ENCODE results near the gene PIH1D1.

The PIH1D1 gene

DNA sequence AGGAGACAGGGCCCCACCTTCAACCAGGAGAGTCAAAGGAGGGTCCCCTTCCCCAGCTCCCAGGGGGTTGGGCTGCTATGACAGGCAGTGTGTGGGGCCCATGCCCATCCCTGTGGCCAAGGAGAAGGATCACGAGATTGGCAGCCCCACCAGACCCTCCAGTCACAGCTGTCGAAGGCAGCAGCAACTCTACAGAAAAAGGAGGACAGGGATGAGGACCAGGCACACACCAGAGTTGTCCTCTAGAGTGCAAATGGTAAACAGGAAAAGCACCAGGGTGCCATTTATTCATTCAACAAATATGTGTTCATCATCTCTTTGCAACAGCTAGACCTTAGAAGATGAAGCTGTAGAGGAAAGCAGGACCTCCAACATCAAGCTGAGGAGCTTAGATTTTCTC lies 32.4 kb downstream of the PIH1D1 start:
- DNase-seq (ENCODE audit: low read depth): no peak

DNA sequence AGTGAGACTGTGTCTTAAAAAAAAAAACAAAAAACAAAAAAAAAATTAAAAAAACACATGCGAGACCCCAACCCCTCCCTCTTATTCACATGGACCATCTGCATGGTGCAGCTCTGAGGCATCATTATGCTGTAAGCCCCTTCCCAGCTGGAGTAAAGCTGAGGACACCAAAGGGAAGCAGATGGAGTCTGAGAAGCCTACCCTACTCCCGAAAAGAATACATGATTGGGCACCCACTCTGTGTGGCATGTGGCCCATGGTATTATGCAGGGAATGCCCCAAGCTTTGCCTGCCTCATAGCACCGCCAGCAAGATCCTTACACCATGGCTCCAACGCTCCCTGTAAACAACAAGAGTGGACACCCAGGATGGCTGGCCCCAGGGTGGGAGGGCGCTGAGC lies 33.1 kb downstream of the PIH1D1 start:
- DNase-seq (ENCODE audit: low read depth): no peak

DNA sequence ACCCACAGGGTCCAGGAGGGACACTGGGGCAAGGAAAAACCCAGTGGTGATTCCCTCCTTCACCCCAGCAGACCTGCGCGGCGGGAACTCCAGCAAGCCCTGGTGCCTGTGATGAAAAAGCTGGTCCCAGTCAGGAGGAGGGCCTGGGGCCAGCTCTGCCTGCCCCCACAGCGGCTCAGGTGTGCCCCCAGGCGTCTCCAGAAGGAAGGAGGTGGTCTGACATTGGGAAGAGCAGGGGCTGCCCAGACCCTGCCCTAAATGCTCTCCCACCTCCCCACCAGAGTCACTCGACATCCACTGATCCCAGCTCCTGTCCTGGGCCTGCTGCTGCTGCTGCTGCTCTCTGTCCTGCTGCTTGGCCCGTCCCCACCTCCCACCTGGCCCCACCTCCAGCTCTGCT lies 34.5 kb downstream of the PIH1D1 start:
- DNase-seq (ENCODE audit: low read depth): no peak

DNA sequence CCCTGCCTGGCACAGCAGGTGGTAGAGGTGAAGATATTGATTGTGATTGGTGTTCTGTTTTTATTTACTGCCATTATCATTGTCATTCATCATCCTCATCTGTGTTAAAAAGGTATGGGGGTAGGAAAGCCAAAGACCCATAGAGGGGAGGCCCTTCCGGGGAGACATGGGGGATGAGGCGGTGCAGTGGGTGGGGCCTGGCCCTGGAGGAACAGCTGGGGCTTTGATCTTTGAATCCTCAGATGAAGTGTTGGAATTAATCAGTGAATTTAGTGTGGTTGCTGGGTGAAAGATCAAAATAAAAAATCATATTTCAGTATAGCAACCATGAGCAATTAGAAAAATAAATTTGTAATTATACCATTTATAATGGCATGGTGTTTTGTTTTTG lies 35.8 kb downstream of the PIH1D1 start:
- no peak for DNase-seq (ENCODE audit: low read depth)

DNA sequence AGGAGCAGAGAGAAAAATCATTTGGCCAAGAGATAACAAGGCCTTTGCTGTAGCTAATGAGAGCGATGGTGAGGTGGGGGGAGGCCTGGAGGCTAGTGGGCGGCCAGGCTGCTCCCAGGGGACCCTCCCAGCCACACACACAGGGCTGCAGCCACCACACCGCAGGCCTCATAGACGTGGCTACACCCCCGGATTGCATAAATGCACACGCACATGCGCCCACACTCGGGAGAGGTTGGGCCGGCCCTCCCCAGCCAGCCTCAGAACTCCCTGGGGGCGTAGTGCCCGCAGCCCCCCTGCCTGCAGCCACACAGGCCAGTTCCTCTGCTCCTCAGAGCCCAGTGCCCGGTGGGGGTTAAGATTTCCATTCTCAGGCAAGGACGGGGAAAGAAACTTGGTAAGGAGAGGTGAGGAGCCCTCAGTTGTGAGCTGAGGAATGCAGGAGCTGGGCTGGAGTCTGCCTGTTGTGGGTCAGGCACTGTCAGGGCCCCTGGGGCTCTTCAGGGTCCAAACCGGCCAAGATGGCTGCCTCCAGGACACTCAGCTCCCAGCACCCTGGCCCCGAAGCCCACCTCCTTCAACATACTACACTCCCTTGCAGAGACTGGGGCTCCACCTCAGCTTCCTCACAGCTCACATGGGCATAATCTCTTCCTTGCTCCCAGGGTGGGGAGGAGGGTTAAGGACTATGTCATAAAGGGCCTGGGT lies 36.4 kb downstream of the PIH1D1 start:
- DNase-seq (ENCODE audit: low read depth): no peak

DNA sequence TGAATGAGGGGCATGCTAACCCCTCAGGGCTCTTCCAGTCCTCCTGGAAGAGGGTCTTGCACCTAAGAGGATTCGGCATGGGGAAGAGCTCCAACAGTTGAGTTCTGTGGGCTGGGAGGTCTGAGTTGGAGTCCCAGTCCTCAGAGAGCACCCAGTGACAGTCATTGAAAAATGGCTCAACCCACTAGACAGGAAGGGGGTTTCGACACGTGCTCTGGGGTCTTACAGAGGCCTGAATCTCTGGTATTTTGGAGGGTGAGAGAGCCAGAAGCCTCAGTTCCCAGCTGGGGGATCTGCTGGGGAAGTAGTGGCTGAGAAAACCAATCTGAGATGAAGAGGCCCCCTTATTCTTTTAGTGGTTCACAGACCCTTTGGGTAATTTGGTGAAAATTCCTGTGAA lies 37.4 kb downstream of the PIH1D1 start:
- DNase-seq (ENCODE audit: low read depth): no peak

DNA sequence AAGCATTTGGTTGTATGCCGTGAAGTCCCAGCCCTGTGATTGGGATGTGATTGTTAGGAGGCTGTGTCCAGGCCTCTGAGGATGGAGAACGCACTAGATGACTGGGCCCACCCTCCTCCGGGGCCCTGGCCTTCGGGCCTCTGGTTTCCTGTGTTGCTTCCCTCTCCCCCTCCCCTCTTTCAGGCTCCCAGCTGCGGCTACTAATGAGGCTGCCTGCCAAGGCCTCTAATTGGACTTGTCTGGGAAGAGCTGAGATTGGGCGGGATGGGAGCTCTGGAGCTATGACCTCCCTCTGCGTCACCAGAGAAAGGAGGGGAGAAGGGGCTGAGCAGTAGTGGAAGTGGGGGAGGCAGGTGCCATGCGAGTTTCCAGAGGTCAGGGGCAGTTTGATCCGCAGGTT lies 38.3 kb downstream of the PIH1D1 start:
- DNase-seq (ENCODE audit: low read depth): no peak

DNA sequence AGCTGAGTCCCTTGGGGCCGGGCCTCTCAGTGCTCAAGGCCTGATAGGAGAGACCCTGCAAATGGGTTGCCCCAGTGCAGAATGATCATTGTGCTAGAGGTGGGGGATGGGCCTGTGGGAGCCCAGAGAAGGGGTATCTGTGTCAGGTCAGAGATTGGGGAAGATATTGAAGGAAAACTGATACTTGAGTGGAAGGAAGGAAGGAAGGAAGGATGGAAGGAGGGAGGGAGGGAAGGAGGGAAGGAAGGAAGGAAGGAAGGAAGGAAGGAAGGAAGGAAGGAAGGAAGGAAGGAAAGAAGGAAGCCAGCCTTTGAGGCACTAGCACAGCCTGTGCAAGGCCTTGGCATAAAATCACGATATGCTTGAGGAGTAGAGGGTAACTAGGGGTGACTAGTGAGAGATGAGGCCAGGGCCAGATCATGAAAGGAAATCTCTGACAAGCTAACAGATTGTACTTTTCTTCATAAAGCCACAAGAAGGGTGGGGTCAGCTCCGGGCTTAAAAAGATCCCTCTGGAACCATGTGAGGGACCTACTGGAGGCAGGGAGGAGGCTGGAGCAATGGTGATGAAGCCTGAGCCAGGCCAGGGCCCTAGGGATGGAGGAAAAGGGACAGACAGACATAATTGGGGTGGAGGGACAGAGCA lies 39.8 kb downstream of the PIH1D1 start:
- DNase-seq (ENCODE audit: low read depth): no peak

DNA sequence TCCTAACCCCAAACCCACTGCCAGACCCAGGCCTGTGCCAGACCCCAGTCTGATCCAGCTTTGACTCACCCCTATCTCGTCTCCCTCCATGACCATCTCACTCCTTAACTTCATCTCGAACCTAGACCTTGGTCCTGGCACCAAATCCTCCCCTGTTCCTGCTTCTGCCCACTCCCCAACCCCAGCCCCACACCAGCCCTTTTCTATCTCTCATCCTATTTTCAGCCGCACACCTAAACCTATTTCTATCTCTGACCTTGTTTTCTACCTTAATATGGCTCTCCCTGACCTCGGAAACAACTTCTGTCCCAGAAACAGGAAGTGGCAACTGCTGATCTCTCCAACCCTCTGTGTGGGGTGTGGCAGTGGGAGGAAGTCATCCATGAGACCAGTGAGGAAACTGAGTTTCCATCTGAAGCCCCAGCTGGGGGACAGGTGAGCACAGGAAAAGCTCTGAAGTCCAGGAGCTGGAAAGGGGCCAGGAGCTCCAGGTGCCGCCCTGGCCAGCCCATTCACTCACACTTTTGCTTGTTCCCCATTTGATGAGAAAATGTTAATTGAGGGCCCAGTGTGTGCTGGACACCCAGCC lies 42.1 kb downstream of the PIH1D1 start:
- no peak for DNase-seq (ENCODE audit: low read depth)

DNA sequence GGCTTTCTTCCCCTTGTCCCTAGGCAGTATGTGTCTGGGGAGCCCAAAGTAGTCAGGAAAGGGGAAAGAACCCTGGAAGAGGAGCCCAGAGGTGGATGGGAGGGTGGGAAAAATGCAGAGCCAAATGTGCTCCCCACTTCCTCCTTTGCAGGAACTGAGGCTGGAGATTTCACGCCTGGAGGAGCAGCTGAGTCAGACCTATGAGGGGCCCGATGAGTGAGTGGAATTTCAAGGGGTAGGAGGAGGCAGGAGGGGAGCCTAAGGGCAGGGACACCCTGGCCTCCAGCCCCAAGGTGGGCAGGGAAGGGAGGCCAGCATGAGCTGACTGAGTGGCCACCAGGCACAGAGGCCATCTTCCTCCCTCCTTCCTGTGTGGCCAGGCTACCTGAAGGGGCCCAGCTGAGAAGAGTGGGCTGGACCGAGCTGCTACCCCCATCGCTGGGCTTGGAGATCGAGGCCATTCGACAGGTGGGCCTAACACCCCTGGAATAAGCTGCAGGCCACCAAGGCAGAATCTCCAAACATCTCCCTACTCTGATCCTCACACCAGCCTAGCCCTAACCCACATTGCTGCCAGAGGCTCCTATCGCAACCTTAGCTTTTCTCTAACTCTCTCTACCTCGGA lies 42.7 kb downstream of the PIH1D1 start:
- no peak for DNase-seq (ENCODE audit: low read depth)

DNA sequence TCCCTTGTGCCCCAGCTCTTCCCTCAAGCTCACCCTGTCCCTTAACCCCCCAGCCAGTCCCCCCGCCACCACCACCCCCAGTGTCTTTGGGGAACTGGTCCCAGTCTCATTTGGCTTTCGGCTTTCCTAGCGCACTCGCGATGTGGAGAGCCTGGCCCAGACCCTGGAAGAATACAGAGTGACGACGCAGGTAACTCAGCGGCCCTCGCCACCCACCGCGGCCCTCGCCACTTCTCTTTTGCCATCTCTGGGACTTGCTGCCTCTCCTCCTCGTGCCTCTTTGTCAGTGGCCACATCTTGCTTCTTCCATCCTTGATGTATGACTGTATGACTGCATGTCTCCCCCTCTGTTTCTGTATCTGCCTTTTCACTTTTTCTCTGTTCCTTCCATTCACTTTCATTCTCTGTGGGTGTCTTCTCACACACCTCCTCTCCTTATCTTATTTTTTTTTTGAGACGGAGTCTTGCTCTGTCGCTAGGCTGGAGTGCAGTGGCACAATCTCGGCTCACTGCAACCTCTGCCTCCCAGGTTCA lies 44.1 kb downstream of the PIH1D1 start:
- DNase-seq (ENCODE audit: low read depth): no peak

DNA sequence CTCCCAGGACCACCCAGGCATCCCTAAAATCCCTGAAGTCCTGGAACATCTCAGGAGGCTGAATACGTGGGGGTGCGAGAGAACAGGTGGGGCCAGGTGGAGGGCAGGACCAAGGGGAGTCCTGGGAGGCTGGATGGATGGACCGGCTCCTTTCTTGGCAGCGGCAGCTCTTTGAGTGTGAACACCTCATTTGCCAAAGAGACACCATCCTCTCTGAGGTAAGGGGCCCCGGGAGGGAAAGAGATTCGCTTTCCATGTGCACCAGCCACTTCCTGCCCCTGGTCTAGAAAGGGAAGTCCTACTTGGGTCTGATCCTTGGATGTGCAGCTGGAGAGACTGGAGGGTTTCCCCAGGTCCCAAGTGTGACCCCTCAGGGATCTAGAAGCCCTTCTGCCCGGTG lies 44.5 kb downstream of the PIH1D1 start:
- no peak for DNase-seq (ENCODE audit: low read depth)

DNA sequence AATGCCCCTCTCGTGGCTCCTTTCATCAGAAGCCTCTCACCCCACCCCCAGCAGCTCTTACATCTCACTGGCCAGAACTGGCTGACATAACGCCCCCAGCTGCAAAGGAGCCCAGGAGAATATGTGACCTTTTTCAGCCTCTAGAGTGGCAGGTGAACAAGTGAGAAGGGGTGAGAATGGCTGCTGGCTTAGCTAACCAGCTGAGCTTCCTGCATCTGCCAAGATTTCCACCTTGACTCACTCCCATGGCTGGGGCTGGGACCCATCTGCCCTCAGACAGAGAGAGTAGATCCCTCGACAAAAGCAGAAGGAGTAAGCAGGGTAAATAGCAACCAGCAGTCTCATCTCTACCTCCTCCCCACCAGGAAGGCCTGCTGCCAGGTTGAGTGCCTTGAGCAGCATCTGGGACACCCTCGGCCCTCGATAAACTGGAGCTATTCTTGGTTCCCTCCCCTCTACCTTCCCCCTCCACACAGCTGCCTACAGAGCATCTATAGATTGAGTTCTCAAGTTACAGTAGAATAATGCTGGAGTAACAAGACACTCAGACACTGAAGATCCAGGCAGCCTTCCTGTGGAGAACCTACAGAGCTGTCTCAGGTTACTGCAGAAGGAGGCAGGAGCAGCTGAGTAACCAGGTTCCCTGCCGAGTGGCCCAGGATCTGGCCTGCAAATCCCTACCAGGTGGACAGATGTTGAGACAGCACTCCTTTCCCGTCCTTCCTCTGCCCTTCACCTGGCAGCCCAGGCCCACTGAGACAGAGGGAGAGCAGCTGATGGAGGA lies 48.0 kb downstream of the PIH1D1 start:
- DNase-seq (ENCODE audit: low read depth): no peak

DNA sequence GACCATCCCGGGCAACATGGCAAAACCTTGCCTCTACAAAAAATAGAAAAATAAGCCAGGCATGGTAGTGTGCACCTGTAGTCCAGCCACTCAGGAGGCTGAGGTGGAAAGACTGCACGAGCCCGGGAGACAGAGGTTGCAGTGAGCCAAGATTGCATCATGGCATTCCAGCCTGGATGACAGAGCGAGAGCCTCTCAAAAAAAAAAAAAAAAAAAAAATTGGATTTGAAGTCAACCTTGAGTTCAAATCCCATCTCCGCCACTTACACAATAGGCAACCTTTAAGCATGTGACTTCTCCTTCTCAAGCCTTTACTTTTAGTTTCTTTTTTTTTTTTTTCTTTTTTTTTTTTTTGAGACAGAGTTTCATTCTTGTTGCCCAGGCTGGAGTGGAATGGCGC lies 51.6 kb downstream of the PIH1D1 start:
- DNase-seq (ENCODE audit: low read depth): no peak

DNA sequence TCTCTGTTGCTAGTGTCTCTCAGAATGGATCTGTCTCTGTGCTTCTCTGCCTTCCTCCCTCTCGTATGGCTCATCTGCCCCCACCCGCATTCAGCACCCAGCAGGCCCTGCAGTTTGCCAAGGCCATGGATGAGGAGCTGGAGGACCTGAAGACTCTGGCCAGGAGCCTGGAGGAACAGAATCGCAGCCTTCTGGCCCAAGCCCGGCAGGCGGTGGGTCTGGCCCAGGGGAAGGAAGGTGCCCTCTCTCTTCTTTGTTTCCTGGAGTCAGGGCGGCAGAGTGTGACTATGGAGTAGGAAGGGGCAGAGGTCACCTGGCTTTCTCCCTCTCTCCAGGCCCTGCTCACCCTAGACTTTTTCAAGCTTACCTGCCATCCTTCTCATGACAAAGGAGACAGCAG lies 52.7 kb downstream of the PIH1D1 start:
- DNase-seq (ENCODE audit: low read depth): no peak

DNA sequence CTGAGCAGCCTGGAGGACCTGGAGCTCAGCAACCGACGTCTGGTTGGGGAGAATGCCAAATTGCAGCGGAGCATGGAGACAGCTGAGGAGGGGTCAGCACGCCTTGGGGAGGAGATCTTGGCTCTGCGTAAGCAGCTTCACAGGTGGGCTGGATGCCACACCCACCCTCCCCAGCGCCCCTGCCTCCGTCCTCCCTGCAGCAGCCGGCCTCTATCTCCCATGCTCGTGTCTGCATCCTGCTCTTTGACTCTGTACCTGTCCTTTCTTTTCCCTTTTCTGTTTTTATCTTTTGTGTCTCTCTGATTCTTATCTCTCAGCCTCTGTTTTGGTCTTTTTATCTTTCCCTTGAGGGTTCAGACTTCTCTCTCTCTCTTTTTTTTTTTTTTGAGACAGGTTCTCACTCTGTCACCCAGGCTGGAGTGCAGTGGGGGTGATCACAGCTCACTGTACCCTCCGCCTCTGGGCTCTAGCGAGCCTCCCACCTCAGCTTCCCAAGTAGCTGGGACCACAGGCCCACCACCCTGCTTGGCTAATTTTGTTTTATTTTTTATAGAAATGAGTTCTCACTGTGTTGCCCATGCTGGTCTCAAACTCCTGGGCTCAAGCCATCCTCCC lies 53.5 kb downstream of the PIH1D1 start:
- no peak for DNase-seq (ENCODE audit: low read depth)

DNA sequence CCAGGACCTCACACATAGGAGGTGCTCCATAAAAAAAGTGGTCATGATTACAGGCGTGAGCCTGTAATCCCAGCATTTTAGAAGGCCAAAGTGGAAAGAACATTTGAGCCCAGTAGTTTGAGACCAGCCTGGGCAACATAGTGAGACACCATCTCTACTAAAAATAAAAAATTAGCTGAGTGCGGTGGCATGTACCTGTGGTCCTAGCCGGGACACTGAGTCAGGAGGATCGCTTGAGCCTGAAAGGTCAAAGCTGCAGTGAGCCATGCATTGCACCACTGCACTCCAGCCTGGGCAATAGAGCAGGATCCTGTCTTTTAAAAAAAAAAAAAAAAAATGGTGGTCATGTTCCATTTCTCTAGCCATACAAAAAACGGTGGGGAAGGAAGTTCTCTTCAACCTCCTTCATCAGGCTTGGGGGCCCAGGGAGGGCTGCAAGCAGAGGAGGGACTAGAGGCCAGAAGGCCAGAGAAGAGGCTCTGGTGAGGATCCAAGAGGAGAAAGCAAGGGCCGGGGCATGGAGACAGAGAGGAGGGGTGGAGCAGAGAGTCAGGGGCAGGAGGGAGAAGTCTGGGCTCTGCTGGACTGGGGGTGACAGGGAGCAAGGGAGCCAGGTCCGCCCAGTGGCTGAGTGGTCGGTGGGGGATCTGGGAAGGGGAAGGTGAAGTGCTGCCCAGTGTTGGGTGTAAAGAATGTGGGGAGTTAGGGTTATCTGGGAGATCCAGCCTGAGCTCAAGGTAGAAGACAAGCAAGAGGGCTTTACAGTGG lies 54.7 kb downstream of the PIH1D1 start:
- DNase-seq (ENCODE audit: low read depth): no peak
